WERI-Rb-1 (cell line): ENCODE results near the gene LIX1L.

Source experiments
- DNase-seq: peaks from one replicate; pipeline ENCODE4 v3.0.0-alpha.2; 2020
- H3K27ac ChIP-seq: fragments of 250-450 bp; sonication (Bioruptor Pico); 2 replicates; pipeline ENCODE4 v1.5.1; 2020; ENCODE audit warnings: mild to moderate bottlenecking, moderate library complexity
- H3K27me3 ChIP-seq: fragments of 250-450 bp; sonication (Bioruptor Pico); 2 replicates; pipeline ENCODE4 v1.5.1; 2021; ENCODE audit warnings: mild to moderate bottlenecking, low read depth, moderate library complexity; ENCODE audit not compliant: insufficient read depth, severe bottlenecking
- H3K36me3 ChIP-seq: fragments of 250-450 bp; sonication (Bioruptor Pico); 2 replicates; pipeline ENCODE4 v1.5.1; 2020; ENCODE audit warnings: mild to moderate bottlenecking, moderate library complexity
- H3K4me3 ChIP-seq: 2 replicates; pipeline ENCODE4 v1.5.1; 2011; ENCODE audit warnings: low read depth, mild to moderate bottlenecking, control low read depth, low read length
- H3K9me3 ChIP-seq: fragments of 250-450 bp; sonication (Bioruptor Pico); 2 replicates; pipeline ENCODE4 v1.5.1; 2021; ENCODE audit warnings: mild to moderate bottlenecking, moderate library complexity; ENCODE audit not compliant: severe bottlenecking
- CTCF ChIP-seq: IDR thresholded peaks from 2 replicates; pipeline ENCODE4 v1.5.1; 2011; ENCODE audit warnings: low read depth, mild to moderate bottlenecking, control low read depth, inconsistent platforms, low read length

LIX1L gene

DNA sequence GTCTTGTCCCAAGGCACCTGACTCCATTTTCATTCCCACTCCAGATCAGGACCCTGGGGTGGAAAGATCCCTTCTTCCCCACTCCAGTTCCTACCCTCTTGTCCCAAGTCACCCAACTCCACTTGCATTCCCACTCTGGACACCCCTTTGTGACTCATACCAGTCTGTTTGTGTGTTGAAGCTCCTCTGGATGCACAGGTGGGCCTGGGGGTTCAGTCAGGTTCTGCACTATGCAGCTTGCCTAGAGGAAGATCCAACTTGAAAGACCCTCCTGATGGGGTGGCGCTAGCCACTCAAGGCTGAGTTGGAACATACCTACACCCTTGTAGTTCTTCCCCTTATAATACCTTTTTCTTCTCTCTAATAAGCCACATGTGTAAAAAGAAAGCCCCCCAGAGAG, 62.3 kb downstream of the LIX1L start:
- H3K27ac ChIP-seq = no peak overlapping the region
- TF ChIP-seq CTCF = no peak
- H3K9me3 ChIP-seq = no peaks in the 10 kb centered on the region
- no peak overlapping the region for H3K4me3 ChIP-seq
- H3K36me3 ChIP-seq = no peaks in the 10 kb centered on the region
- H3K27me3 ChIP-seq = no peaks in the 10 kb centered on the region
- DNase-seq = no peak

DNA sequence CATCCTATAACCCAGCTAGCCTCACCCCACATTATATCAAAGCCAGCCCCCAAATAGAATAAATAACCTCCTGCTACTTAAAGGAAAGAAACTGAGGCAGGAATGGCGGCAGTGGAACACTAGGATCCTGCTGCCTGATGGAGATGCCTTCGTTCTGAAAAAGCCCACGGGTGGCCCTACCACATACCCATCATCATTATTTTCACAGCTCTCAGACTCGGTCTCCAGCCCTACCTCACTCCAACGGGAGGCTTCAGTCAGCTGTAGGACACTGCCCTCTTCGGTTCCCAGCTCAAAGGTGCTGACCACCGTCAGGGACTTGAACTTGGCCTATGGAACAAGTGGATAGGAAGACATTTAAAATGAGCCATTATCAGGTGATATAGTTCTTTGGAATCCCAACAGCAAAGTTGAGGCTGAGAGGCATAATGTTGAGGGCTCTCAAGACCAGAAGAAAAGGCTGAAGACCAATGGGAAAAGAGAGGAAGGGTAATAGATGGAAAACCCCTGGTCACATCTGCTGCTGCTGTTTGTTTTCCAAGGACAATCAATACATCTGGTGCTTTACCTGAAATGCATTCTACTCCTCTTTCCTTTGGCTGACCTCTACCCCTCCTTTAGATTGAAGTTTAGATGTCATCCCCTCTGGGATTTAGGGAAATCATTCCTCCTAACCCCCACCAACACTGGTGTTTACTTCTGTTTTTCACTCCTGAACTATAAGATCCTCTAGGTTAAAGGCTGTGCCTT, 64.3 kb downstream of the LIX1L start:
- no peak for DNase-seq
- no peak overlapping the region for H3K27ac ChIP-seq
- no peak for TF ChIP-seq CTCF
- no peak overlapping the region for H3K4me3 ChIP-seq
- no peaks in the 10 kb centered on the region for H3K27me3 ChIP-seq
- H3K9me3 ChIP-seq = no peaks in the 10 kb centered on the region
- H3K36me3 ChIP-seq = no peaks in the 10 kb centered on the region

- Histone ChIP-seq H3K27me3 (no peaks in the 10 kb centered on the region), H3K27ac (peak overlapping the region; percentile 52), H3K36me3 (no peaks in the 10 kb centered on the region), H3K4me3 (peak overlapping the region; percentile 12), H3K9me3 (no peaks in the 10 kb centered on the region)
- TF ChIP-seq CTCF = no peak
- DNase-seq = no peak
Measured at GRCh38 chr1:145892486-145893087, 65.2 kb downstream of the LIX1L start.

GRCh38 chr1:145891587-145892485, 66.0 kb downstream of the LIX1L start:
- no peaks in the 10 kb centered on the region for H3K27me3 ChIP-seq
- peak overlapping the region; percentile 12 for H3K4me3 ChIP-seq

DNA sequence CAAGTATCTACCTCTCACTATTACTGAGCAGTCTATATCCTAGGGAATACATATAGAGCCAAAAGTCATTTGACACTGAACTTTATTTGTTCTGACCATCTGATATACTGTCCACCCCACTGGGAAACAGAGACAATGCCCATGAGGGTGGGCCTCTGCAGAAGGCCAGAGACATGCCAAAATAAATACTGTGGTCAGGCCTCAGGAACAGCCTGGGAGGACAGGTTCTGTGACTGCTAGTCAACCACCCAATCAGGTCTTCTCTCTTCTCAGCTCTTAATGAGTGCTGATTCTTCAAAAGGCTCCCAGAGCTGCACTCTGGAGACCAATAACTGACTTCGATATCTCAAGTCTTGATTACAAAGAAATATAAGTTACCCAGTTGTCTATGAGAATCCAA, 66.7 kb downstream of the LIX1L start:
- no peaks in the 10 kb centered on the region for H3K27me3 ChIP-seq
- DNase-seq = no peak
- no peak for TF ChIP-seq CTCF
- H3K36me3 ChIP-seq = no peaks in the 10 kb centered on the region
- H3K9me3 ChIP-seq = no peaks in the 10 kb centered on the region
- no peak overlapping the region for H3K4me3 ChIP-seq
- no peak overlapping the region for H3K27ac ChIP-seq

More at GRCh38 chr1:145891587-145892485, 66.0 kb downstream of the LIX1L start:
- TF ChIP-seq CTCF = peak; percentile 99
- Histone ChIP-seq H3K27ac (peak overlapping the region; percentile 52), H3K36me3 (no peaks in the 10 kb centered on the region), H3K9me3 (no peaks in the 10 kb centered on the region)
- peak; percentile 100 for DNase-seq
